T-helper 2 cell treated with Interferon-gamma antibody and Interleukin-4, amounts not matched to agents 5 μg/mL and 100 μg/mL, for 36 hours (primary cell): ENCODE results near the gene MEF2C.

ENCODE experiments used
- DNase-seq: peaks from one replicate; pipeline ENCODE4 v3.0.0; 2021; ENCODE audit warnings: low spot score
- H3K27ac Mint-ChIP-seq: one replicate; pipeline ENCODE4 v1.8.0; 2021; ENCODE audit warnings: mild to moderate bottlenecking, mixed read lengths
- H3K27me3 Mint-ChIP-seq: one replicate; pipeline ENCODE4 v1.8.0; 2021; ENCODE audit warnings: low read depth, mixed read lengths
- H3K36me3 Mint-ChIP-seq: one replicate; pipeline ENCODE4 v1.8.0; 2021; ENCODE audit warnings: low read depth, mixed read lengths
- H3K4me1 Mint-ChIP-seq: one replicate; pipeline ENCODE4 v1.8.0; 2021; ENCODE audit warnings: low read depth, mixed read lengths
- H3K4me3 Mint-ChIP-seq: one replicate; pipeline ENCODE4 v1.8.0; 2022; ENCODE audit warnings: mild to moderate bottlenecking, moderate library complexity, mixed read lengths
- H3K9me3 Mint-ChIP-seq: one replicate; pipeline ENCODE4 v1.8.0; 2021; ENCODE audit warnings: mixed read lengths

MEF2C gene

DNA sequence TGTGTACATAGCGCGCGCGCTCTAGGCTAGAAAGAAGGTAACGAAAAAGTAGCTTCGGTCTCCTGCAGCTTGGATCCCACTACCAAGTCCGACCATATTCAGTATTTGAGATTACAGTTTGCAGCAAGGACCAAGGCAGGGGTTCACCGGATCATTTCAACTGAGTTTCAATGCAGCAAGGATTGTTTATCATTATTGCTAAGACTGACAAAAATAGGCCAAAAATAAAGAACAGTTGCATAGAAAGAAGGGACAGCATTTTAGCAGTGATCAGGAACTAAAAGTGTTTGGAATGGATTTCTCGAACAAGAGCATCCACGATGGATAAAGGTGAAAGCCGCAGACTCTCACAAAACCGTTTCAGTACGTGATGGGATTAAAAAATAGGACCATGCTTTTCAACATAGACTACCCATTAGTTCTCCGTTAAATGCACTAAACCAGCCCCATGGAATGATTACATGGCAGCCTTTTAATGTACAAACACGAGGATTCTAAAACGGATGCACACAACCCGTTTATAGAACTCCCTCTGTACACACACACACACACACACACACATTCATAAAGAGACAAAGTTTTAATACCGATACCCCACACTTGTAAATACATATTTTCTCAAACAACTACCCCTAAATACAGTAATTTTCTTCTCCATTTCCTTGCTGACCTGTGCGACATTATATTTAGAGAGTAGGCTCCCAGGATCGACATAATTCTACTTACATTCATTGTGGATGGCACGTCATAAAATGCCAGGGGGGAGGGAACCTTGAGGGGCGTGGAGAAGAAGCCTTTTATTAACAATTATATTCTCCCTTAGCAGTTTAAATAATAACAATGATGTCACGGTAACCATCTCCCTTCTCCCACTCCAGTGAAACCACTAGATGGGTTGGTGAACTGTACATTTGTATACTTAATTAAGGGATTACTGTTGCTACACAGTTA, 197.1 kb downstream of the MEF2C start:
- no peak for DNase-seq
- Mint-ChIP-seq H3K4me3 (no peak overlapping the region), H3K27me3 (peaks cover 95% of the 10 kb centered on the region), H3K9me3 (no peaks in the 10 kb centered on the region), H3K27ac (no peak overlapping the region), H3K36me3 (peaks cover under 1% of the 10 kb centered on the region), H3K4me1 (peaks cover 7% of the 10 kb centered on the region)

DNA sequence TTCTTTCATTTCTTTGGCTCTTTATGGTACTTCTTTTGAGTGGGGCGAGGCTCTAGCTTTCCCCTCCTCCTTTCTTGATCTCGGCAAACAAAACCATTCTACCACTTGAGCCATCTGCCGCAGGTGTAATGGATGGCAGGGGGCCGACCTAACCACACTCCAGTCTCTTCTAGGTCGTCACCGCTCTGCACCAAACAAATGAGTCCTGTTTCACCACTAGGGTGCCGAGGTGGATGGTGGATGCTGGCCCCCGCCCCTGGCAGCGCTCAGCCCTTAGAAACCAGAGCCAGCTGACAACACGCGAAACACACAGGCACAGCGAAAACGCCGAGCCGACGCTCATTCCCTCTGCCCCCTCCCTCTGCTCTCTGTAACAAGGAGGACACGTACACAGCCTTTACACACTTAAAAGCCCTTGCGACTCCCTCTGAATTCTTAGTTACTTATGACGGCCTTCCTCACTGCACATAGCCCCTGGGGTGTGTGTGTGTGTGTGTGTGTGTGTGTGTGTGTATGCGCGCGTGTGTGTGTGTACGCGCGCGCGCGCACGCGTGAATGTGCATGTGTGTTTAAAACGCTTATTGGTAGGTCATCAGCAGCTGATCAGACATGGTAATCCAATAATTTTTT, 199.4 kb downstream of the MEF2C start:
- Mint-ChIP-seq H3K27ac (no peak overlapping the region), H3K36me3 (no peaks in the 10 kb centered on the region), H3K9me3 (no peaks in the 10 kb centered on the region), H3K27me3 (peaks cover 94% of the 10 kb centered on the region), H3K4me3 (peak overlapping the region; percentile 25), H3K4me1 (peaks cover 6% of the 10 kb centered on the region)
- no peak for DNase-seq

DNA sequence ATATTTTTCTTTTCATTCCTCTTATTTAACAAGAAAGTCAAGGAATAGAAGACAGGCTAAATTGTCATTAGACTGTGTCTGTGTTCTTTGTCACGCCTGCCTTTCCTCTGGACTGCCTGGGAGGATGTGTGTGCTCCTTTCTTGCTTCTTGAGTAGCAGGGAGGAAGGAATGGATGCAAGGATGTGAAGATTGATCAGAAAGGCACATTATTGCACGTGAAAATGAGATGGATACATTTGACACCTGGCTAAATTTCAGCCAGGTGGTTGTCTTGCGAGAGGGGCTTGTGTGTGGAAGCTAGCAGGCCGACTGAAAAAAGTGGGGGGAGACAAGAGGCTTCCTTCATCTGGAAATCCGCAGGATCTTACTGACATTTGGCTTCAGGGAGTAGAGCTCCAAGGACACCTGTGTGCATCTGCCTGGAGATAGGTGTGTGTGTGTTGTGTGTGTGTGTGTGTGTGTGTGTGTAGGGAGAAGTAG, 200.1 kb downstream of the MEF2C start:
- no peaks in the 10 kb centered on the region for H3K36me3 Mint-ChIP-seq
- H3K4me1 Mint-ChIP-seq = peaks cover 6% of the 10 kb centered on the region
- H3K27me3 Mint-ChIP-seq = peaks cover 92% of the 10 kb centered on the region
- H3K4me3 Mint-ChIP-seq = no peak overlapping the region
- no peaks in the 10 kb centered on the region for H3K9me3 Mint-ChIP-seq
- no peak overlapping the region for H3K27ac Mint-ChIP-seq
- no peak for DNase-seq

DNA sequence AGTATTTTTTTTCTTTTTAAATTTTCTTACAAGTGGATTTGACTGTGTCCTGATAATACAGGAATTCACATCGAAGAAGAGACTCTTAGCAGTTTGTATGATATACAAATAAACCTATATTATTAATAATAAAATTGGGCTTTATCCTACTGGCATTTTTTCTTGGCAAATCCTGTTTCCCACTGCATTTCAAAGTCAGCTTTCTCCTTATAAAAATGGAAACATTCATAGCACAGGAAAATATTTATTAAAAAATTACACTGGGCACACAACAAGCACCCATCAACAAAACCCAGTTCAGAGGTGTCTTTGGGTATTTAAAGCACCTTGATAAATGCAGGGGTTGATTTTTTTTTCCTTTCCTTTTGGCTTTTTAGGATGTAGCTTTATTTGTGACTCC, 200.9 kb downstream of the MEF2C start:
- Mint-ChIP-seq H3K36me3 (no peaks in the 10 kb centered on the region), H3K27ac (no peak overlapping the region), H3K27me3 (peaks cover 92% of the 10 kb centered on the region), H3K9me3 (no peaks in the 10 kb centered on the region), H3K4me3 (no peak overlapping the region), H3K4me1 (peaks cover 6% of the 10 kb centered on the region)
- DNase-seq = no peak

DNA sequence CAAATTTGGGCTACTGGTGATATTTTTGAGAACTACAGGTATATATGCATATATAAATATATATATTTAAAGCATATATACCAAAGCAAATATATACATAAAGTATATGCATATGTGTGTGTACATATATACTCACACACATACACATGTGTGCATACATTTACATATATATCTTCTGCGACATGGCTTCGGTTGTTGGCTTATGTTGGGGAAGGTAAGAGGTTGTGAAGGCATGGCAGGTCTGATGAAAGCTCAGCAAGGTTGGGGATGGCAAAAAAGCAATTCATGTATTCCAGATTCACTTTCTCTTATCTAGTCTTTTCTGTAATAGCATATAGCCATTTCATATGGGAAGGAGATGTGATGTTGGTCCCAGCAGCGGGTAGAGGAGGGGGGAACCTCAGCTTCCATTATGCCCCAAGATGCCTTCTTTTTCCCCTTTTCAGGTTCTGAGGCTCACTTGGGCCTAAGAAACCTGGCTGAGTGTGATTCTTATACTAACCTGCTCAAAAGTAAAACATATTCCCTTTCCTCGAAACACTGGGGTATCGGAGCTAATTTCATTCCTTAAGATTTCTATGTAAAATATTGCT, 201.7 kb downstream of the MEF2C start:
- Mint-ChIP-seq H3K27ac (no peak overlapping the region), H3K9me3 (no peaks in the 10 kb centered on the region), H3K4me1 (peaks cover 9% of the 10 kb centered on the region), H3K36me3 (no peaks in the 10 kb centered on the region), H3K4me3 (no peak overlapping the region), H3K27me3 (peaks cover 91% of the 10 kb centered on the region)
- no peak for DNase-seq

DNA sequence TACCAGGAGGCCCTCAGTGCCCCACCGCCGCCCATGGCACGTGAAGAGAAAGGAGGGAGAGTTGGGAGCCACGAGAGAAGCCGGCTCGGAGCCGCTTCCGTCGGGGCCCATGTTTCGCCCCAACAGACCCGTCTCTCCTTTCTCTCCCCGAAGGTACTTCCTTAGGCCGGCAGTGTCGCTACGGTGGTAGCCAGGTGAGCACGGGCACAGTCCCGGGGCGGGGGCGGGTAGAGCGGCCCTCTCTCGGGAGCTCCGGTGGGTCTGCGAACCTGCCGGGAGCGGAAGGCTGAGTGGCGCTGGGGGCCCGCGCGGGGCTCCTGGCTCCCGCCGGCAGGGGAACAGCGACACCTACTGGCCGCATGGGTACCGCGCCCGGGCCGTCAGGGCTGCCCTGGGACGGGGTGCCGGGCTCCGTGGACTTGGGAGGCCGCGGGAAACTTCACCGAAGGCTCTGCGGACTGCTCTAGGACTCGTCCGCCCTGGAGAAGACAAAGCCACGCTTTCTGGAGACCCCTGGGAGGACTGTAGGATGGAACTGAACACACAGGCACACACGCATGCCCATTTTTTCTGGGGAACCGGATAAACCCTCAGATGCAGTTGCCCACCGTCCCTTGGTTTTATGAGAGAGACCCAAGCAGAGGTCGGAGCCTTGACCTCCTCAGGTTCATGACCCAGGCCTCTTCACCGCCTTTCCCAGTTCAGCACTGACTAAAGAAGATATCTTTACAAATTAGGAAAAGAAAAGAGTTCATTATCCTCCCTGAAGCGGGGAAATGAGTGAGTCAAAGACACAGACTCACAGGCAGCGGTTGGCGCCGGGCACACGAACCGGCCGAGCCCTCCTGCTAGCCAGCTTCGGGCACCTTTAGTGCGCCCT, 202.5 kb downstream of the MEF2C start:
- H3K9me3 Mint-ChIP-seq = peaks cover under 1% of the 10 kb centered on the region

DNA sequence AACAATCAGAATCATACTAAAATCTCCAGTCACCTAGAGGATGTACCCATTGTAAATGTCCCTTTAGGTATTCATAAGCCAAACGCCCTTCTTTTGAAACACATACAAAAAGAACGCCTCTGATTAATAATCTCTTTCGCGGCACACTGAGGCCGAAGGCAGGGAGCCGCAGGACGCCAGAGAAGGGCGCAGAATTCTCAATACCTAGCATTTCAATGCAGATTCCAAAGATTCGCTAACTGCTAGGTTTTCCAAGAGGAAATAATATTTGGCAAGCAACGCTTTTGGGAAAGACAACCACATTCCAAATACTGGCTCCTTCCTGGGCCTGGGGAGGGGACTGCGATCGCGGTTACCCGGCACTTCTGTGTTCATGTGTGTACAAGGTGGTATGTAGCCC, 203.3 kb downstream of the MEF2C start:
- peaks cover 16% of the 10 kb centered on the region for H3K4me1 Mint-ChIP-seq
- peaks cover 89% of the 10 kb centered on the region for H3K27me3 Mint-ChIP-seq
- H3K36me3 Mint-ChIP-seq = peaks cover 3% of the 10 kb centered on the region
- H3K4me3 Mint-ChIP-seq = peak overlapping the region; percentile 14
- H3K27ac Mint-ChIP-seq = peak overlapping the region; percentile 2
- peaks cover 4% of the 10 kb centered on the region for H3K9me3 Mint-ChIP-seq
- DNase-seq = no peak

More for the DNA sequence above, 202.5 kb downstream of the MEF2C start:
- Mint-ChIP-seq H3K27me3 (peaks cover 89% of the 10 kb centered on the region), H3K36me3 (no peaks in the 10 kb centered on the region), H3K4me1 (peaks cover 11% of the 10 kb centered on the region), H3K27ac (peak overlapping the region; percentile 15), H3K4me3 (peak overlapping the region; percentile 29)
- peak; percentile 72 for DNase-seq

DNA sequence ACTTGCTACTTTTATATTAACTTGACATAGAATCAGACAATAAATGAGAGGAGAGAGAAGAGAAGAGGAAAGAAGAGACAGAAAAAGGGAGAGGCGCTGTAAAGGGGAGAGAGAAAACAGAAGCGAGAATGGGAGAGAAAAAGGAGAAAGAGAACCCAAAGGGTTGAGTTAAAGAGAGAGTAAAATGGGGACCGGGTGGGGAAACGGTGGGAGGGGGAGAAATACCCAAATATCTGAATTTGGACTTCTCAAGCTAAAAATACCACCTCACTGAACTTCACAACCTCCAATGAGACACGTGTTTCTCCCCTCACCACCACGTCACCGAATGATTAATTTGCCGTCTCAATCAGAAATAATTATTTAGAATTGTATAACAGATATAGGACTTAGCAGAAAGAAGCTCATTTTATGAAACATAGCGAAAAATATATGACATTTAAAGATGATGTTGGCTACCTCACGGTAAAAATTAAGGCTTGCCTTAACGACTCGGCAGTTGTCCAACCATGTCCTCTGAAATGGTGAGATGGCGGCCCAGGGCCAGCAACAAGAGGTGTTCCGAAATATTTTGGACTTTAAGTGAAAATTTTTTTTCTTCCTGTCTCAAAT, 204.1 kb downstream of the MEF2C start:
- Mint-ChIP-seq H3K9me3 (peaks cover 4% of the 10 kb centered on the region), H3K4me1 (peaks cover 17% of the 10 kb centered on the region), H3K27ac (peak overlapping the region; percentile 56), H3K4me3 (peak overlapping the region; percentile 5), H3K36me3 (peaks cover 4% of the 10 kb centered on the region), H3K27me3 (peaks cover 87% of the 10 kb centered on the region)
- no peak for DNase-seq

DNA sequence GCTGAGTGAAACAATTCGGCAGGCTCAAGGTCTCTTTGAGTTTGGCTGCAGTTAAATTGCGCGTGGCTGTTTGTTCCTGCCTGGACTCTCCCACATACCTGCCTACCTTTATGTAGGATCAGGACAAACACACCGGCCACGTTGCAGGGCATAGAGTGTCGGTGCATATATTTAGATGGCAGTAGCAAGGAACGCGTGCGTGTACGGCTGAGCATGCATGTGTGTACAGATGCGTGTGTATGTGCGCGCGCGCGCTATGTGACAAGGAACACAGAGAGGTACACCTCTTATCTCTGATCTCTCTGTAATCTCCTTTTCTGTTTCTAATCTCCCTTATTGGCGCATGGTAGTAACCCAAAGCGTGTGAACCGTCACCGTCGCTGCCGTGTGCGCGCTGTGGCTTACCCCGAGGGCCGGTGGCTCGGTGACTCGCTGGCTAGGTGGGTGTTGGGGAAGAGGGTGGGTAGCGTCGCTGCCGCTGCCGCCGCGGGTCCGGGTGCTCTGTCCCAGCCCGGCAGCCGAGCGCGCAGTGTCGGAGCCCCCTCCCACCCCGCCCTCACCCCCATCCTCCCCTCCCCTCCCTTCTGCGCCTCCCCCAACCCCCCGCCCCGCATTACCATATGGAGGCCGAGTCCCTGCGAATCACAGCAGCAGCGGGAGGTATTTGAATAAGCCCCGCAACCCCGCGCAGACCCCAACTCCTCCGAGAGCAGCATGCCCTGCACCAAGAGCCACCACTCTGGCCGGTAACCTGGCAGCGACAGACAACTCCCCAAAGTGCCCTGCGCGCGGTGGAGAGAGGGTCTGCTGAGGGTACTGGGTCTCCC, 204.8 kb downstream of the MEF2C start:
- H3K36me3 Mint-ChIP-seq = peaks cover 6% of the 10 kb centered on the region
- H3K9me3 Mint-ChIP-seq = peaks cover 4% of the 10 kb centered on the region
- DNase-seq = no peak
- peaks cover 87% of the 10 kb centered on the region for H3K27me3 Mint-ChIP-seq
- peaks cover 16% of the 10 kb centered on the region for H3K4me1 Mint-ChIP-seq
- H3K4me3 Mint-ChIP-seq = peak overlapping the region; percentile 5
- H3K27ac Mint-ChIP-seq = peak overlapping the region; percentile 56

DNA sequence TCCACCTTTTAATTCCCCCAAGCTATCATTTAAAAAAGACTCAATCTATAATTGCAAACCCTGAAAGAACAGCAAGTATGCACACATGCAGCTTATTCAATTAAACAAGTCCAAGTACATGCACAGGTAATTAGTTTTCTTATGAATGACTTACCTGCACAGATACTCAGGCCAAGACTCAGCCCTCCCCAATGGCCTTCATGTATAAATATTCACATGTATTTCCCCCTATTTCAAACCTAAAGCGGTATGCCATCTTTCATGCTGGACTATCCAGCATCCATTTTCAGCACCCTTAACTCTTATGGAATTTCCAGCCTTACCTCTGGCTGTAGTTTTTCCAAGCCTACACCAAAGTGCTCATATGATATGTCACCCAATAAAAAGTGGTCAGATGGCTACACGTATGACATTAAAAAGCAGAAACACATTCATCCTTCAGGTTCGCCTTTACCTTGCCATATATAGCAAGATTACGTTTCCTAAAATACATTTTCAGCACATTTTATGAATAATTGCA, 205.5 kb downstream of the MEF2C start:
- Mint-ChIP-seq H3K4me1 (peaks cover 16% of the 10 kb centered on the region), H3K36me3 (peaks cover 6% of the 10 kb centered on the region), H3K27me3 (peaks cover 85% of the 10 kb centered on the region), H3K9me3 (peaks cover 4% of the 10 kb centered on the region), H3K4me3 (no peak overlapping the region), H3K27ac (no peak overlapping the region)
- DNase-seq = no peak

DNA sequence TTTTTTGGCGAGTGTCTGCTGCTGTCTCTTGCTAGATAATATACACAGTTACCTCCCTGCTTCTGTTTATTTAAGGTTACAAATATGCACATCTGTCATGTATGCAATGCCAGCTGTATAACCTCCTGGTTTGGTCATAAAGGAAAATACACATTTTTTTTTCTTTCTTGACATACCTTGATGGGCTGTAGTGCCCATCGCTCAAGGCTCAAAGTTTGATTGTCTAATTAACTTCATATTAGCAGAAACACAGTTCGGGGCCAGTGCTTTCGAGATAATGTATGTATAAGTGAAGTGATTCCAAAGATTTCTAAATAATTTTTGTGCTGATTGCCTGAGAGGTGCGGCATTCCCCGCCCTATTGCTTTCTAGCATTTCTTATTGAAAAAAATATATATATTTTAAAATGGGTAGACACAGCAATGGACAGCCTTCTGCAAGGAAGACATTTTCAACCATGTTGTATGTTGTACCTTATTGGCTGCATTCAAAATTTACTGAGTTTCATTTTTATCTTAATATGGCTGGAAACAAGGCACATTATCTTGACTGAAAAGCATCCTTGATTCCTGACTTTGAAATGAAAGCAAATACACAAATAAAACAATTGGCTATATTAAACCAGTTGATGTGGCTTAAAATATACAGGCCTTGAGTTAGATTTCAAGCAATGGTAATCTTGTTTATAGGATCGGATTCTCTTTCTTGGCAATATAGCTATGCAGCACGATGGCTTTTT, 206.2 kb downstream of the MEF2C start:
- Mint-ChIP-seq H3K4me1 (peaks cover 16% of the 10 kb centered on the region), H3K27me3 (peaks cover 87% of the 10 kb centered on the region), H3K27ac (peak overlapping the region; percentile 33), H3K9me3 (peaks cover 4% of the 10 kb centered on the region), H3K36me3 (peaks cover 6% of the 10 kb centered on the region), H3K4me3 (peak overlapping the region; percentile 3)
- DNase-seq = no peak
